Type B pancreatic cell (in vitro differentiated cells): ENCODE results near the gene EMD. TPM values are rescaled to one million over a fixed set of nuclear protein-coding genes. Genes with fewer than 3 reads are reported as not detected.

Source experiments
- DNase-seq: peaks from one replicate; pipeline ENCODE4 v3.0.0; 2021; ENCODE audit warnings: mixed read lengths; ENCODE audit not compliant: unreplicated experiment; ENCODE audit errors: extremely low spot score
- H3K27ac Mint-ChIP-seq: 2 replicates; pipeline ENCODE4 v1.8.0; 2021; ENCODE audit warnings: mild to moderate bottlenecking, mixed read lengths
- H3K27me3 Mint-ChIP-seq: 2 replicates; pipeline ENCODE4 v1.8.0; 2021; ENCODE audit warnings: mixed read lengths
- H3K36me3 Mint-ChIP-seq: 2 replicates; pipeline ENCODE4 v1.8.0; 2021; ENCODE audit warnings: mixed read lengths
- H3K4me1 Mint-ChIP-seq: one replicate; pipeline ENCODE4 v1.8.0; 2021; ENCODE audit warnings: mixed read lengths; ENCODE audit not compliant: unreplicated experiment
- H3K4me3 Mint-ChIP-seq: 2 replicates; pipeline ENCODE4 v1.8.0; 2021; ENCODE audit warnings: mild to moderate bottlenecking, mixed read lengths
- H3K9me3 Mint-ChIP-seq: 2 replicates; pipeline ENCODE4 v1.8.0; 2021; ENCODE audit warnings: mixed read lengths
- total RNA-seq: library from RNA; stranded (reverse); gene quantifications from 2 replicates; pipeline ENCODE4 v1.2.1, GENCODE V29; 2021; ENCODE audit warnings: low replicate concordance
- TF ChIP-seq, protein P1 (sequence below): fragments of 200-600 bp; sonication (generic); conservative IDR thresholded peaks from 2 replicates; pipeline ENCODE4 v1.5.0; 2021; ENCODE audit warnings: antibody characterized with exemption, mild to moderate bottlenecking

EMD gene
- total RNA-seq, 1 donor from 2014 or later, result 56.7 TPM

- TF ChIP-seq, protein P1, sequence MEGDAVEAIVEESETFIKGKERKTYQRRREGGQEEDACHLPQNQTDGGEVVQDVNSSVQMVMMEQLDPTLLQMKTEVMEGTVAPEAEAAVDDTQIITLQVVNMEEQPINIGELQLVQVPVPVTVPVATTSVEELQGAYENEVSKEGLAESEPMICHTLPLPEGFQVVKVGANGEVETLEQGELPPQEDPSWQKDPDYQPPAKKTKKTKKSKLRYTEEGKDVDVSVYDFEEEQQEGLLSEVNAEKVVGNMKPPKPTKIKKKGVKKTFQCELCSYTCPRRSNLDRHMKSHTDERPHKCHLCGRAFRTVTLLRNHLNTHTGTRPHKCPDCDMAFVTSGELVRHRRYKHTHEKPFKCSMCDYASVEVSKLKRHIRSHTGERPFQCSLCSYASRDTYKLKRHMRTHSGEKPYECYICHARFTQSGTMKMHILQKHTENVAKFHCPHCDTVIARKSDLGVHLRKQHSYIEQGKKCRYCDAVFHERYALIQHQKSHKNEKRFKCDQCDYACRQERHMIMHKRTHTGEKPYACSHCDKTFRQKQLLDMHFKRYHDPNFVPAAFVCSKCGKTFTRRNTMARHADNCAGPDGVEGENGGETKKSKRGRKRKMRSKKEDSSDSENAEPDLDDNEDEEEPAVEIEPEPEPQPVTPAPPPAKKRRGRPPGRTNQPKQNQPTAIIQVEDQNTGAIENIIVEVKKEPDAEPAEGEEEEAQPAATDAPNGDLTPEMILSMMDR, result no peak
- no peaks in the 10 kb centered on the region for H3K36me3 Mint-ChIP-seq
- no peaks in the 10 kb centered on the region for H3K27me3 Mint-ChIP-seq
- no peak for DNase-seq
- no peaks in the 10 kb centered on the region for H3K9me3 Mint-ChIP-seq
- H3K4me1 Mint-ChIP-seq, result no peaks in the 10 kb centered on the region
- no peak overlapping the region for H3K4me3 Mint-ChIP-seq
- H3K27ac Mint-ChIP-seq, result no peak overlapping the region
Observed at GRCh38 chrX:154354516-154354915, 24.6 kb upstream of the EMD start.

- no peak for DNase-seq
- Mint-ChIP-seq H3K4me3 (no peak overlapping the region), H3K27ac (no peak overlapping the region), H3K27me3 (no peaks in the 10 kb centered on the region), H3K9me3 (no peaks in the 10 kb centered on the region), H3K4me1 (no peaks in the 10 kb centered on the region), H3K36me3 (no peaks in the 10 kb centered on the region)
- TF ChIP-seq, protein P1, result no peak
Observed at GRCh38 chrX:154355094-154355775, 23.9 kb upstream of the EMD start.

DNA sequence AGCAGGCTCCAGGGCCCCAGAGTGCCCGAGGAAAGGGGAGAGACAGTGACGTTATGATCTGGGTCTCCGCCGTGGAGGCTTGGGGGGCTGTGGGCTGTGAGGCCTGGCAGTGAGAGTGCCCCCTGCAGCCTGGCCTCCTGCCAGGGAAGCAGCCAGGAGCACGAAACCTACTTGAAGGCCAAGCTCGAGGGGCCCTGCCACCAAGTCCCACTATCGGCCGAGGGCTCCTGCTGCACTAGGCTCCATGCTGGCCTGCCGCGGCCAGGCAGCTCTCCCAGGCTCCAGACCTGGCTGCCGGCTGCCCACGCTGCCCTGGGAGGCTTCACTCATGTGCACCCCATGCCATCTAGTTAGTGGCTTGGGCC, 23.3 kb upstream of the EMD start:
- no peak overlapping the region for H3K4me3 Mint-ChIP-seq
- H3K4me1 Mint-ChIP-seq, result no peaks in the 10 kb centered on the region
- H3K27ac Mint-ChIP-seq, result no peak overlapping the region
- TF ChIP-seq, protein P1, result no peak
- no peaks in the 10 kb centered on the region for H3K9me3 Mint-ChIP-seq
- no peaks in the 10 kb centered on the region for H3K36me3 Mint-ChIP-seq
- H3K27me3 Mint-ChIP-seq, result no peaks in the 10 kb centered on the region
- no peak for DNase-seq

DNA sequence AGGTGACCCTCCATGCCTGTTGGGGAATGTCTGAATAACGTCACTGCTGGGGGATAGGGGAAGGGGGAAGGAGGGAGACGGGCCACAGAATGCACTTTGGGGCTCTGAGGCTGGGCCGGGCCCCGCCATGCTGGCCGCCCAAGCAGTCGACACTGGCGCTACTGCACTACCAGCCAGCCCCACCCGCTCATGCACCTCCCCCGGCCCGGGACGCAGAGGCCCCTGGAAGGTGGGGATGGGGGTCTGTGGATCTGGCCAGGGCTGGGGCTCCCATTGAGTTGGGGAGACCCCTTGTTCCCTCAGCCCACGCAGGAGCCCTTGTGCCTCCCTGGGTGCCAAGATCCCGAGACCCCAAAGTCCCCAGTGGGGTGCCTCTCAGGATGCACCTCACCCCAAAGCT, 22.5 kb upstream of the EMD start:
- TF ChIP-seq, protein P1, result no peak
- H3K27ac Mint-ChIP-seq, result peak overlapping the region; percentile 23

DNA sequence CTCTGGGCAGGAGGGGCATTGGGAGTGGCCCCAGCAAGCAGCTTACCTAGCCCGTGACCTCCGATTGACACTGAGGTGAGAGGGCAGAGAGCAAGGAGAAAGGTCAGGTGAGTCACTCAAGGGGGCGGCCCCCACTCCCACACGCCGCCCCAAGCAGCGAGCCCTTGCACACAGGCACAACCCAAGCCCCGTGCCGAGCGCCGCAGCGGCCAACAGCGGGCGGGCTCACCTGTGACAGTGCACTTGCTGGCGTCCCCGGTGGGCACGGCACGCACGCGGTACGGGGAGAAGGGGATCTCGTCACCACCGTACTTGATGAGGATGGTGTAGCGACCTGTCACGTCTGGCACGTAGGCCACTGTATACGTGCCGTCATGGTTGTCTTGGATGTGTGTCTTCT, 21.9 kb upstream of the EMD start:
- H3K27me3 Mint-ChIP-seq, result no peaks in the 10 kb centered on the region
- no peak overlapping the region for H3K4me3 Mint-ChIP-seq
- DNase-seq, result no peak
- no peaks in the 10 kb centered on the region for H3K4me1 Mint-ChIP-seq
- H3K9me3 Mint-ChIP-seq, result no peaks in the 10 kb centered on the region
- no peaks in the 10 kb centered on the region for H3K36me3 Mint-ChIP-seq
- H3K27ac Mint-ChIP-seq, result no peak overlapping the region
- TF ChIP-seq, protein P1, result no peak

More for the DNA sequence above, 22.5 kb upstream of the EMD start:
- Mint-ChIP-seq H3K4me1 (no peaks in the 10 kb centered on the region), H3K36me3 (no peaks in the 10 kb centered on the region), H3K4me3 (no peak overlapping the region), H3K9me3 (no peaks in the 10 kb centered on the region), H3K27me3 (no peaks in the 10 kb centered on the region)
- DNase-seq, result no peak
